ENCODE results near the gene TREH. TPM values are rescaled to one million over a fixed set of nuclear protein-coding genes. Genes with fewer than 3 reads are reported as not detected.

The TREH gene
- total RNA-seq, 1 experiment from 2014 or later = not detected

- ChIA-PET POLR2A (interaction anchor here (0.6 kb wide), 1 partner anchor 321 kb away, joined by 3 read pairs; no protein-coding TSS in a partner anchor), CTCF (interaction anchor here (0.8 to 1.1 kb wide), 4 partner anchors 10 to 53 kb away, joined by 3 to 4 read pairs (median 4); no protein-coding TSS in a partner anchor)
- no peak for DNase-seq (ENCODE audit: unreplicated experiment)
- Mint-ChIP-seq H3K27ac (ENCODE audit: low read depth, unreplicated experiment) (no peak overlapping the region), H3K27me3 (ENCODE audit: insufficient read depth, unreplicated experiment) (no peaks in the 10 kb centered on the region), H3K9me3 (ENCODE audit: unreplicated experiment) (no peaks in the 10 kb centered on the region), H3K36me3 (ENCODE audit: insufficient read depth, unreplicated experiment) (peaks cover 79% of the 10 kb centered on the region), H3K4me3 (ENCODE audit: unreplicated experiment) (no peak overlapping the region), H3K4me1 (ENCODE audit: insufficient read depth, unreplicated experiment) (no peaks in the 10 kb centered on the region)
- no TSS peak for BruUV-seq (replicated peaks)
- no peak for TF ChIP-seq CTCF (IDR thresholded peaks at IDR 0.05; ENCODE audit: unreplicated experiment)
- intact Hi-C loops (cut with micrococcal nuclease) = no loop called here
Observed at GRCh38 chr11:118648291-118648690, 31.2 kb downstream of the TREH start.

- peaks cover 78% of the 10 kb centered on the region for H3K36me3 Mint-ChIP-seq (ENCODE audit: insufficient read depth, unreplicated experiment)
- no peak overlapping the region for H3K27ac Mint-ChIP-seq (ENCODE audit: low read depth, unreplicated experiment)
- H3K4me1 Mint-ChIP-seq (ENCODE audit: insufficient read depth, unreplicated experiment) = peaks cover 8% of the 10 kb centered on the region
- H3K9me3 Mint-ChIP-seq (ENCODE audit: unreplicated experiment) = no peaks in the 10 kb centered on the region
- H3K4me3 Mint-ChIP-seq (ENCODE audit: unreplicated experiment) = no peak overlapping the region
- no TSS peak for BruUV-seq (replicated peaks)
- POLR2A ChIA-PET = interaction anchor here (1.6 kb wide), 1 partner anchor 9 kb away, joined by 3 read pairs; no protein-coding TSS in a partner anchor
- no peak for TF ChIP-seq CTCF (IDR thresholded peaks at IDR 0.05; ENCODE audit: unreplicated experiment)
- no peaks in the 10 kb centered on the region for H3K27me3 Mint-ChIP-seq (ENCODE audit: insufficient read depth, unreplicated experiment)
- DNase-seq (ENCODE audit: unreplicated experiment) = no peak
- CTCF ChIA-PET = interaction anchor here (0.6 to 2.1 kb wide), 3 partner anchors 12 to 428 kb away, joined by 3 to 8 read pairs (median 3); no protein-coding TSS in a partner anchor
- intact Hi-C loops (cut with micrococcal nuclease) = no loop called here
Observed at GRCh38 chr11:118646393-118646792, 33.1 kb downstream of the TREH start.

GRCh38 chr11:118645066-118645715 lies 34.3 kb downstream of the TREH start:
- POLR2A ChIA-PET = interaction anchor here (1.6 kb wide), 2 partner anchors 10 to 22 kb away, joined by 3 to 5 read pairs; no protein-coding TSS in a partner anchor
- H3K4me1 Mint-ChIP-seq (ENCODE audit: insufficient read depth, unreplicated experiment) = peaks cover 9% of the 10 kb centered on the region
- BruUV-seq (replicated peaks) = no TSS peak
- CTCF ChIA-PET = interaction anchor here (0.6 to 2.1 kb wide), 5 partner anchors 10 to 276 kb away, joined by 3 to 8 read pairs (median 4); no protein-coding TSS in a partner anchor
- no peak for TF ChIP-seq CTCF (IDR thresholded peaks at IDR 0.05; ENCODE audit: unreplicated experiment)
- H3K36me3 Mint-ChIP-seq (ENCODE audit: insufficient read depth, unreplicated experiment) = peaks cover 67% of the 10 kb centered on the region
- no peaks in the 10 kb centered on the region for H3K9me3 Mint-ChIP-seq (ENCODE audit: unreplicated experiment)
- H3K4me3 Mint-ChIP-seq (ENCODE audit: unreplicated experiment) = no peak overlapping the region
- intact Hi-C loops (cut with micrococcal nuclease) = no loop called here
- no peaks in the 10 kb centered on the region for H3K27me3 Mint-ChIP-seq (ENCODE audit: insufficient read depth, unreplicated experiment)
- no peak overlapping the region for H3K27ac Mint-ChIP-seq (ENCODE audit: low read depth, unreplicated experiment)
- no peak for DNase-seq (ENCODE audit: unreplicated experiment)

GRCh38 chr11:118644496-118644895 lies 35.0 kb downstream of the TREH start:
- peaks cover 9% of the 10 kb centered on the region for H3K4me1 Mint-ChIP-seq (ENCODE audit: insufficient read depth, unreplicated experiment)
- intact Hi-C loops (cut with micrococcal nuclease) = no loop called here
- DNase-seq (ENCODE audit: unreplicated experiment) = no peak
- BruUV-seq (replicated peaks) = no TSS peak
- no peak overlapping the region for H3K27ac Mint-ChIP-seq (ENCODE audit: low read depth, unreplicated experiment)
- no peaks in the 10 kb centered on the region for H3K9me3 Mint-ChIP-seq (ENCODE audit: unreplicated experiment)
- TF ChIP-seq CTCF (IDR thresholded peaks at IDR 0.05; ENCODE audit: unreplicated experiment) = no peak
- POLR2A ChIA-PET = interaction anchor here (0.6 to 1.6 kb wide), 2 partner anchors 12 to 21 kb away, joined by 4 to 5 read pairs; no protein-coding TSS in a partner anchor
- peaks cover 63% of the 10 kb centered on the region for H3K36me3 Mint-ChIP-seq (ENCODE audit: insufficient read depth, unreplicated experiment)
- H3K27me3 Mint-ChIP-seq (ENCODE audit: insufficient read depth, unreplicated experiment) = no peaks in the 10 kb centered on the region
- CTCF ChIA-PET = interaction anchor here (0.6 to 1.6 kb wide), 4 partner anchors 11 to 49 kb away, joined by 3 to 6 read pairs (median 4); no protein-coding TSS in a partner anchor
- no peak overlapping the region for H3K4me3 Mint-ChIP-seq (ENCODE audit: unreplicated experiment)
